ENCODE measurements around the gene ARMC7.
"Not testable (repeated sequence)": the region's sequence is repeated elsewhere in the genome, so short reads cannot be mapped to it uniquely, and the experiment has no call there.

The ARMC7 gene

GRCh38 chr17:75113798-75114551, 4.2 kb downstream of the ARMC7 start:
- peaks cover 8% of the 10 kb centered on the region for H3K36me3 Mint-ChIP-seq (ENCODE audit: insufficient read depth)
- peak; percentile 86 to 87 for DNase-seq (ENCODE audit: low spot score in 2 of 2)
- H3K27ac Mint-ChIP-seq (ENCODE audit: low read depth) = peak overlapping the region; percentile 84
- H3K4me1 Mint-ChIP-seq = peaks cover 35% of the 10 kb centered on the region
- no peaks in the 10 kb centered on the region for H3K27me3 Mint-ChIP-seq
- ATAC-seq (replicated peaks; ENCODE audit: extremely low read depth, poor library complexity, severe bottlenecking) = peak; percentile 72
- no peaks in the 10 kb centered on the region for H3K9me3 Mint-ChIP-seq
- H3K4me3 Mint-ChIP-seq = peak overlapping the region; percentile 84

GRCh38 chr17:75114552-75115314, 5.0 kb downstream of the ARMC7 start:
- no peak for ATAC-seq (replicated peaks; ENCODE audit: extremely low read depth, poor library complexity, severe bottlenecking)

GRCh38 chr17:75115555-75115954, 5.8 kb downstream of the ARMC7 start:
- no peaks in the 10 kb centered on the region for H3K9me3 Mint-ChIP-seq
- ATAC-seq (replicated peaks; ENCODE audit: extremely low read depth, poor library complexity, severe bottlenecking) = no peak
- no peak for DNase-seq (ENCODE audit: low spot score in 2 of 2)
- H3K27ac Mint-ChIP-seq (ENCODE audit: low read depth) = no peak overlapping the region
- H3K36me3 Mint-ChIP-seq (ENCODE audit: insufficient read depth) = peaks cover 8% of the 10 kb centered on the region
- no peak overlapping the region for H3K4me3 Mint-ChIP-seq
- no peaks in the 10 kb centered on the region for H3K27me3 Mint-ChIP-seq
- peaks cover 33% of the 10 kb centered on the region for H3K4me1 Mint-ChIP-seq

More at GRCh38 chr17:75114552-75115314, 5.0 kb downstream of the ARMC7 start:
- Mint-ChIP-seq H3K27ac (ENCODE audit: low read depth) (peak overlapping the region; percentile 84), H3K4me1 (peaks cover 32% of the 10 kb centered on the region), H3K4me3 (peak overlapping the region; percentile 84), H3K36me3 (ENCODE audit: insufficient read depth) (peaks cover 8% of the 10 kb centered on the region), H3K27me3 (no peaks in the 10 kb centered on the region), H3K9me3 (no peaks in the 10 kb centered on the region)
- DNase-seq (ENCODE audit: low spot score in 2 of 2) = no peak

- Mint-ChIP-seq H3K4me3 (no peak overlapping the region), H3K27ac (ENCODE audit: low read depth) (no peak overlapping the region), H3K9me3 (no peaks in the 10 kb centered on the region), H3K36me3 (ENCODE audit: insufficient read depth) (peaks cover 6% of the 10 kb centered on the region), H3K4me1 (peaks cover 28% of the 10 kb centered on the region), H3K27me3 (no peaks in the 10 kb centered on the region)
- DNase-seq (ENCODE audit: low spot score in 2 of 2) (no peak), ATAC-seq (replicated peaks; ENCODE audit: extremely low read depth, poor library complexity, severe bottlenecking) (no peak)
These were observed 7.0 kb downstream of the ARMC7 start for GRCh38 chr17:75116737-75117136.

GRCh38 chr17:75118307-75118706, 8.5 kb downstream of the ARMC7 start:
- DNase-seq (ENCODE audit: low spot score in 2 of 2) (no peak), ATAC-seq (replicated peaks; ENCODE audit: extremely low read depth, poor library complexity, severe bottlenecking) (no peak)
- H3K9me3 Mint-ChIP-seq = no peaks in the 10 kb centered on the region
- H3K4me3 Mint-ChIP-seq = no peak overlapping the region
- H3K36me3 Mint-ChIP-seq (ENCODE audit: insufficient read depth) = peaks cover 9% of the 10 kb centered on the region
- no peaks in the 10 kb centered on the region for H3K27me3 Mint-ChIP-seq
- peaks cover 22% of the 10 kb centered on the region for H3K4me1 Mint-ChIP-seq
- no peak overlapping the region for H3K27ac Mint-ChIP-seq (ENCODE audit: low read depth)

- no peak for DNase-seq (ENCODE audit: low spot score in 2 of 2)
- ATAC-seq (replicated peaks; ENCODE audit: extremely low read depth, poor library complexity, severe bottlenecking) = no peak
- H3K4me1 Mint-ChIP-seq = peaks cover 27% of the 10 kb centered on the region
- no peaks in the 10 kb centered on the region for H3K9me3 Mint-ChIP-seq
- H3K36me3 Mint-ChIP-seq (ENCODE audit: insufficient read depth) = peaks cover 8% of the 10 kb centered on the region
- H3K4me3 Mint-ChIP-seq = no peak overlapping the region
- H3K27me3 Mint-ChIP-seq = no peaks in the 10 kb centered on the region
- H3K27ac Mint-ChIP-seq (ENCODE audit: low read depth) = peak overlapping the region; percentile 25
These were observed 14.5 kb downstream of the ARMC7 start for GRCh38 chr17:75124041-75124818.

GRCh38 chr17:75124819-75125162, 15.0 kb downstream of the ARMC7 start:
- no peak for ATAC-seq (replicated peaks; ENCODE audit: extremely low read depth, poor library complexity, severe bottlenecking)
- Mint-ChIP-seq H3K4me1 (peaks cover 27% of the 10 kb centered on the region), H3K27ac (ENCODE audit: low read depth) (peak overlapping the region; percentile 25), H3K27me3 (no peaks in the 10 kb centered on the region), H3K9me3 (no peaks in the 10 kb centered on the region), H3K36me3 (ENCODE audit: insufficient read depth) (peaks cover 11% of the 10 kb centered on the region), H3K4me3 (no peak overlapping the region)
- no peak for DNase-seq (ENCODE audit: low spot score in 2 of 2)

GRCh38 chr17:75125984-75126383, 16.2 kb downstream of the ARMC7 start:
- Mint-ChIP-seq H3K4me1 (peaks cover 30% of the 10 kb centered on the region), H3K27ac (ENCODE audit: low read depth) (no peak overlapping the region), H3K9me3 (no peaks in the 10 kb centered on the region), H3K36me3 (ENCODE audit: insufficient read depth) (peaks cover 13% of the 10 kb centered on the region), H3K27me3 (no peaks in the 10 kb centered on the region), H3K4me3 (no peak overlapping the region)
- DNase-seq (ENCODE audit: low spot score in 2 of 2) = no peak
- ATAC-seq (replicated peaks; ENCODE audit: extremely low read depth, poor library complexity, severe bottlenecking) = no peak

- no peaks in the 10 kb centered on the region for H3K27me3 Mint-ChIP-seq
- H3K4me3 Mint-ChIP-seq = no peak overlapping the region
- H3K36me3 Mint-ChIP-seq (ENCODE audit: insufficient read depth) = peaks cover 10% of the 10 kb centered on the region
- DNase-seq (ENCODE audit: low spot score in 2 of 2) (no peak), ATAC-seq (replicated peaks; ENCODE audit: extremely low read depth, poor library complexity, severe bottlenecking) (no peak)
- H3K27ac Mint-ChIP-seq (ENCODE audit: low read depth) = no peak overlapping the region
- H3K9me3 Mint-ChIP-seq = no peaks in the 10 kb centered on the region
- H3K4me1 Mint-ChIP-seq = peaks cover 31% of the 10 kb centered on the region
These were observed 17.2 kb downstream of the ARMC7 start for GRCh38 chr17:75126954-75127353.

- H3K4me1 Mint-ChIP-seq = peaks cover 31% of the 10 kb centered on the region
- H3K4me3 Mint-ChIP-seq; H3K27me3 Mint-ChIP-seq; ATAC-seq (replicated peaks; ENCODE audit: extremely low read depth, poor library complexity, severe bottlenecking); H3K27ac Mint-ChIP-seq (ENCODE audit: low read depth); DNase-seq (ENCODE audit: low spot score in 2 of 2); H3K9me3 Mint-ChIP-seq; H3K36me3 Mint-ChIP-seq (ENCODE audit: insufficient read depth): not testable (repeated sequence)
These were observed 18.2 kb downstream of the ARMC7 start for GRCh38 chr17:75127936-75128335.

- H3K9me3 Mint-ChIP-seq = no peaks in the 10 kb centered on the region
- H3K4me1 Mint-ChIP-seq = peaks cover 30% of the 10 kb centered on the region
- H3K27ac Mint-ChIP-seq (ENCODE audit: low read depth) = peak overlapping the region; percentile 38
- H3K36me3 Mint-ChIP-seq (ENCODE audit: insufficient read depth) = peaks cover 9% of the 10 kb centered on the region
- DNase-seq (ENCODE audit: low spot score in 2 of 2) (no peak), ATAC-seq (replicated peaks; ENCODE audit: extremely low read depth, poor library complexity, severe bottlenecking) (no peak)
- no peaks in the 10 kb centered on the region for H3K27me3 Mint-ChIP-seq
- H3K4me3 Mint-ChIP-seq = peak overlapping the region; percentile 37
These were observed 19.1 kb downstream of the ARMC7 start for GRCh38 chr17:75128694-75129505.

- DNase-seq (ENCODE audit: low spot score in 2 of 2) (no peak), ATAC-seq (replicated peaks; ENCODE audit: extremely low read depth, poor library complexity, severe bottlenecking) (no peak)
- Mint-ChIP-seq H3K36me3 (ENCODE audit: insufficient read depth) (peaks cover 9% of the 10 kb centered on the region), H3K27ac (ENCODE audit: low read depth) (peak overlapping the region; percentile 38), H3K9me3 (no peaks in the 10 kb centered on the region), H3K27me3 (no peaks in the 10 kb centered on the region), H3K4me3 (peak overlapping the region; percentile 37), H3K4me1 (peaks cover 26% of the 10 kb centered on the region)
These were observed 19.8 kb downstream of the ARMC7 start for GRCh38 chr17:75129576-75129975.

All from central memory CD8-positive, alpha-beta T cell (primary cell).